ENCODE data around the gene DAPK1.

The DAPK1 gene

DNA sequence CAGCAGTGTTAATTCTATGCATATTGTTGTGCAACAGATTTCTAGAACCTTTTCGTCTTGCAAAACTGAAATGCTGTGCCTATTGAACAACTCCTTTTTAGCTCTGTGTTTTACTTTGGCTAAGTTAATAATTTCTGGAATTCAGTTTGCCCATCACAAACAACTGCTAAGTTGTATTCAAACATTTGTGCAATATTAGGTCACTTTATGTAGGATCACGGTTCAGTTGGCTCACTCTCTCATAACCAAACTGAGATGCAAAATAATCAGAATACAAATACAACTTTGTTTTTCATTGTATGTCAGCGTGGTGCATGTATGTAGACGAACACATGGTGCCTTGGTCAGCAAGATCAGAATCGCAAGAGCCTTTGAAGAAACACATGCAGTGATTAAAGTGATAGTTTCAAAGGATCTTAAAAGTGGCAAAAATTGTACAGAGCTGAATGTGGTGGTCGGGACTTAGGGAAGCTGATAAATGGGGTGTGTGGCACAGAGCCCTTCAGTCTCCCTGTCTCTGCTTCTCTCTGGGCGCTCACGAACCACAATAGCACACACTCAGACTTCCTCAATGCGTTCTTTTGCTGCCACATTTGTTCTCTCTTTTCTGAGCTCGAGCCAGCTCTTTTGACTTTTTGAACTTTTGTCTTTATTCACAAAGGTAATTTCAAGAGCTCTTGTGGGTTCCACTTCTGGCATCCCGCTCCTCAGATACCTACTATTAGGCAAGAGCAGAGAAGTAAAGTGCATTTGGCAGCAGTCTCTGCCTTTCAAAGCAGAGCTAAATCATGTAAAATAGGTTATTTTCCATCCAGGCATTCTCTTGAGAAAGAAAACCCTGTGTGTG is 115.8 kb downstream of the DAPK1 start:
- DNase-seq (ENCODE audit: low read depth in 2 of 2): no peak

DNA sequence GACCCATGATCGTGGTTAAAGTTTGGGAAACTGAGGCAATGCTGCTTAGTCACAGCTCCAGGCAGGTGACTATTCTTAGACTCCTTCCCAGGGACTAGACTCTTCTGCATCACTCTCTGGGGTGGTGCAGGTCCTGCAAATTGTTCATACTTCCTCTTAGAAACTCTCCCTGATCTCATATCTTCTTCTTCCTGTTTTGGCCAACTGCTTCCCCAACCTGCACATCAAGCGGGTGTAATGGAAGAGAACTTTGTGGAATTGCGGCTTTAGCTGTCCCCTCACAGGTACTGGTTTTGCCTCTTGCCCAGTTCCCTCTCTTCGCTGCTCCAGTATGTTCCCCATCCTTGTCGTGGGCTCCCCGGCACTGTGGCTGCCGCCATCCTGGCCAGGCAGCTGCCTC is 116.7 kb downstream of the DAPK1 start:
- no peak for DNase-seq (ENCODE audit: low read depth in 2 of 2)

DNA sequence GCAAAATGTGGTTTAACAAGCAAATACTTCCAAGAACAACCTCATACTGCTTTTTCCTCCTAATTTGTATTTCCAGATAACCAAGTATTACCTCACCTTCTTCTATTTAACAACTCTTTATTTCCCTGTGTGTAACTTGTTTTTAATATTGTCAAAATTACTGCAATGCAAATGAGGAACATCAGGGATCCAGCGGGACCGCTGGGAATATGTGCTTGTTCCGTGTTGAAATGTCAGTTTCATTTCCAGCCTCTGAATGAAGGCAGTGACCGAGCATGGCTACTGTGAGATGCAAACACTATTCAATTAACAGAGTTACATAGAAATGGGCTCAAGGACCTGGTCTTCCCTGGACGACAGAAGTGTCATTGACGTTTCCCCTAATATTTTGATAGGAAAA is 117.5 kb downstream of the DAPK1 start:
- DNase-seq (ENCODE audit: low read depth in 2 of 2): no peak

DNA sequence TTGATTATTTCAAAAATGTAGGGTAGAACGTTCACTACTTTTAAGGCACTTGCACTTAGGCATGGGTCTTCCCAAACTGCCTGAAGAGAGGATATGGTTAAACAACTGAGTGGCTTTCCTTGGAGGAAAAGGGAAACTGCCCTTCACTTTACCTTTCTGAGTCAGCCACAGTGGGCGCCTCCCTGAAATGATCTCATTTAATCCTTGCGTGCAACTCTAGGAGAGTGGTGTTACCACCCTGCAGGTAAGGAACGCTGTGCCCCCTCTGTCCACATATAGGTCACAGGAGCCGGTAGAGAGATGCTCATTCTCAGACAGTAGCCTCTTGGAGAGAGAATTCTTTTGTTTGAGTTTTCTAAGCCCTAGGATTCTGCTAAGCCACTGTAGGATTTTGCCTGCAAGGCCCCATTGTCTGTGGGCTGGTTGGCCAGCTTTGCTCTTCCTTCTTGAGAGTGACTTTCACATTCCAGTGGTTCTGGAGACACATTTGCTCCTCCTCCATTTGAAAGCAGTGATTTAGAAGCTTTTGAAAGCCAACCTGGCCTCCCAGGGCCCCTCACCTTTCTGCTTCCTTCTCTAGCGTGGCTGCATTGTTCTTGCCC is 118.0 kb downstream of the DAPK1 start:
- DNase-seq (ENCODE audit: low read depth in 2 of 2): no peak

DNA sequence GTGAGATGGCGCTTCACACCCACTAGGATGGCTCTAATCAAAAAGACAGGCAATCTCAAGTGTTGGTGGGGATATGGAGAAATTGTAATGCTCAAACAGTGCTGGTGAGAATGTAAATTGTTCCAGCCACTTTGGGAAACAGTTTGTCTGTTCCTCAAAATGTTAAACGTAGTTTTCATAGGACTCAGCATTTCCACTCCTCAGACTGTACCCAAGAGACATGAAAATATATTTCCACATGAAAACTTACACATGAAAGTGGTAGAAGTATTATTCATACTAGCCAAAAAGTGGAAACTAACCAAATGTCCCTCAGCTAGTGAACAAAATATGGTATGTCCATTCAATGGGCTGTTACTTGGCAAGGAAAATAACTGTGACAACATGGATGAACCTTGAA is 120.6 kb downstream of the DAPK1 start:
- no peak for DNase-seq (ENCODE audit: low read depth in 2 of 2)

DNA sequence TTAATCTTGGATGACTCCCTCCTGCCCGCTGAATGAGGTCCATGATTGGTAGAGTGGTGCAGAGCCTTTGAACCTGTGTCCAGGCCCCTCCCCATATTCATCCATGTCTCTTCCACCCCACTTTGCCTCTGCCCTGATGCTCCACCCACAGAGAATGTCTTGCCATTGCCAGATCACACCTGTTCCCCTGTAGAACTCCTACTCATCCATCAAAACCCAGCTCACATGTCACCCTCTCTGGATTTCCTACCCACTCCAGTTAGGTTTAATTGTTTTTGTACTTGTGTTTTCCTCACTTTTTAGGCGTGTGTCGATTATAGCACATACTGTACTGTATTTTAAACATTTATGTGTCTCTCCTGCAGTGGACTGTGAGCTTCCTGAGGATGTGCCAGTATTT is 121.3 kb downstream of the DAPK1 start:
- DNase-seq (ENCODE audit: low read depth in 2 of 2): no peak

DNA sequence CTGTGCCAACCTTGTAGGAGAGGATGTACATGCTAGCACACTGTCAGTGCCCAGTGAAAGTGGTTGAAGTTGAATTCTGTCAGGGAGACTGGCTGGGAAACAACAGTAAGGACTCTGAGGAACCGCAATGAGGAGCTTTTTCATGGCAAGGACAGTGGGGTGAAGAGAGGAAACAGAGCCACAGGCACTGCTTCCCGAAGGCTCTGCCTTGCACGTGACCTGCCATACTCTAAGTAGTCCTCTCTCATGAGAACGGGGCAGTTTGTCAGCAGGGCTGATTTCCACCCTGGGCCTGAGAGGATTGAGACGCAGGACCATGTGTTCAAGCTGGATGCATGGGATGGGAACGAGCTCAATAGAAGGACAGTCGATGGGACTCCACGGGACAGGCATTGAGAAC is 121.7 kb downstream of the DAPK1 start:
- DNase-seq (ENCODE audit: low read depth in 2 of 2): no peak

DNA sequence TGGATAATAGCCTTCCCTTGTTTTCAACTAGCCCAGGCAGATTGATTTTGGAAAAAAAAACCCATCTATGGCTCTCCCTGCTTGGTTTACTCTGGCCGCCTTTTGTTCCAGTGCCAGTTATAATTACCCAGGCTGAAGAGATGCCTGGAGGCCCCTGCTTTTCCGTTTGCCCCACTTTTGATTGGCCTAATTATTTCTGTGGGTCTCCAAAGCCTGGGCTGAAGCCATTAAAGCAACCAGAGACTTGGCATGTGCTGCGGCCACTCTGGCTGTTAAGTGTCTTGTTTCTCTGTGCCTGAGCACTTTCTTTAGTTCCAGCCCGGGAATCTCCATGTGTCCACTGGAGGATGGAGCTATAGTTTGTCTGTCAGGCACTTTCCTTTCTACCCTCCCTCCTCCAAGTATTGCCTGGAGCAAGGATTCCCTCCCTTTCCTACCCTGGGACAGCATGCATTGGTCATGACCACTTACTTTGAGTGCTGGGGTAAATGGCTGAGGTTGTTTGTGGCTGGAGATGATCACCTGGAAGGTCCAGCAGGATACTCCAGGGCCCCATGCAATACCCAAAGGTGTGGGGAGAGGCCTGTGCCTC is 123.2 kb downstream of the DAPK1 start:
- DNase-seq (ENCODE audit: low read depth in 2 of 2): no peak

DNA sequence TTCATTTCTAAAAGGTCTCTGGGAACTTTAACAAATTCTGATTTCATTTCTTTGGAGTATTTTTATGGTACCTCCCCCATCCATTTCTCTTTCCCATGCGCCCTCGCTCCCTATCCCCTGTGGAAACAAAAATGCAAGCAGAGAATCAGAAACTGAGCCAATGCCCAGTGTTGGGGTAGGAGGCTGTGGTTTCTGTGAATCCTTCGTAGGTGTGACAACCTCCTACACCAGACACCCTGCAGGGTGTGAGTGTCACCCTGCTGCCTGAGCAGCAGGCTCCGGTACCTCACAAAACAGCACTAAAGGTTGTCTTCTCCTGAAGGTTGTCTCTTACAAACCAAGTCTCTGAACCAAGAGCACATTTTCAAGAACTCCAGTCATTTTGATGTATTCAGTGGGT is 124.4 kb downstream of the DAPK1 start:
- no peak for DNase-seq (ENCODE audit: low read depth in 2 of 2)

DNA sequence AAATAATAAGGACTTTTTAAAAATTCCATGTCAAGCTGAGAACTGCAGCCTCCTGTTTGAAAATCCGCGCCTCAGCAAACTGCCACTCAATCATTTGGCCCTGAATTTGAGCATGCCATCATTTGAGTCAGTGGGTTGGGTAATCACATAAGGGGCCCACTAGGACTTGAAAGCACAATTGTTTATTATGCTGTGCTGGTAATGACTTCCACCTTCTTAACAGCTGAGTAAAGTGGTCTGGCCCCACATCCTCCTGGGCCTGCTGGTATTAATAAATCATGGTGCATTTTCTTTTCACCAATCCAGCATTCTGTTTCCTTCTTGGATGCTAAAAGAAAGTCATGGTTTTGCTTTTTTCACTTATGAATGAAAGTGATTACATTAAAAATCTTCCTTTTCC is 125.3 kb downstream of the DAPK1 start:
- DNase-seq (ENCODE audit: low read depth in 2 of 2): no peak

DNA sequence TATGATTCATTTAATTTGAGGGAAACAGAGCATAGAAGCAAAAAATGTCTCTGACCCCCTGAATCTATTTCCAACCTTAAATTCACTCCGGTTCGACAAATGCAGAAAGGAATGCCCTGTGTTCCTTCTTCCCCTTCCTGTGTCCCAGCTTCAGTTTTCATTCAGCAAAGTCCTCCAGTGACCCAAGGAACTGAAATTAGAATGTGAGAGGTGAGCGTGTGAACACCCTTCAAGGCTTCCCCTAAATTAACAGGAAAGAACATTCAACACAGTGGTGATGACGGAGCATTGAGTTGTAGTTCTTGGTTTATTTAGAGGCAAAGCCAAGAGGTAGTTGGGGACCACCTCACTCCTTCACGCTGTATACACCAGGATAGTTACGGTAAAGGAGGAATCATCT is 130.7 kb downstream of the DAPK1 start:
- DNase-seq (ENCODE audit: low read depth in 2 of 2): no peak

DNA sequence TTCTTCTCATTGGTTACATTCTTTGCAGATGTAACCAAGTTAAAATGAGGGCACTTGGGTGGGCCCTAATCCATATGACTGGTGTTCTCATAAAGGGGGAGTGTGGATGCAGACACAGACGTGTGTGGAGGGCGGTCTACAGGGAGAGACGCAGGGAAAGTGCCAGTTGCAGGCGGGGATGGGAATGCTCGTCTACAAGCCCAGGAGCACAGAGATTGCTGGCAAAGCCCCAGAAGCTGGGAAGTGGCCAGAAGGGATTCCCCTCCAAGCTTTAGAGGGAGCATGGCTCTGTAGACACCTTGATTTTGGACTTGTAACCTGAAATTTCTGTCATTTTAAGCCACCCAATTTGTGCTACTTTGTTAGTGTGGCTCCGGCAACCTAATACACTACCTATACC is 131.4 kb downstream of the DAPK1 start:
- DNase-seq (ENCODE audit: low read depth in 2 of 2): no peak

DNA sequence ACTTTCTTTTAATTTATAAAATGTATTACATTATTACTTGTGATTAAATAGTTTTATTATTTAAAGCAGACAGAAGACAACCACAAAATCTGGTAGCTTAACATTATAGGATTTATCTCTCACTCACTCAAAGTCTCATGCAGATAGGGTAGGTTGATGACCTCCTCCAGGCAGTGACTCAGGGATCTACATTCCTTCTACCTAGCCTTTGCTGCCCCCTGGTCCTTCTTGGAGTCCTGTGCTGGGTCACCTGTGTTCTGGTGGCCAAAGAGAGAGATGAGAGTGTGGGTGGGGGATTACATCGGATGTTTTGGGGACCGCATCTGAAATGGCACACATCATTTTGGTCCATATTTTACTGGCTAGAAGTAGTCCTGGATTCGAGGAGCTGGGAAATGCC is 132.6 kb downstream of the DAPK1 start:
- no peak for DNase-seq (ENCODE audit: low read depth in 2 of 2)

DNA sequence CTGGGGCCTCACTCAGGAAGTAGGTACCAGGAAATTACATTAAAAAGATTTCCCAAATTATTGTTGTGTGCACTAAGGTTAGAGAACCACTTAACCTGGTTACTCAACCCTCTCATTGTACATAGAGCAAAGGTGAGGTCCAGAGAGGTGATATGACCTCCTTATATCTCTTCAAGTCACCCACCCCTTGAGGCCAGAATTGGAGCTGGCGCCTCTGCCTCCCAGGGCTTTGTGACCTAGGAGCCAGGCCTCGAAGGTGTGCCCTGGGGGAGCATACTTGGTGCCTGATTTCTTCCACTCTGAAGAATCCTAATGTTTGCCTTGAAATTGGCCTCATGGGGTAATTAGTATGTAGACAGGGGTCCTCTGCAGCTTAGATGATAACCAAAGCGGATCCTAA is 133.2 kb downstream of the DAPK1 start:
- DNase-seq (ENCODE audit: low read depth in 2 of 2): no peak

DNA sequence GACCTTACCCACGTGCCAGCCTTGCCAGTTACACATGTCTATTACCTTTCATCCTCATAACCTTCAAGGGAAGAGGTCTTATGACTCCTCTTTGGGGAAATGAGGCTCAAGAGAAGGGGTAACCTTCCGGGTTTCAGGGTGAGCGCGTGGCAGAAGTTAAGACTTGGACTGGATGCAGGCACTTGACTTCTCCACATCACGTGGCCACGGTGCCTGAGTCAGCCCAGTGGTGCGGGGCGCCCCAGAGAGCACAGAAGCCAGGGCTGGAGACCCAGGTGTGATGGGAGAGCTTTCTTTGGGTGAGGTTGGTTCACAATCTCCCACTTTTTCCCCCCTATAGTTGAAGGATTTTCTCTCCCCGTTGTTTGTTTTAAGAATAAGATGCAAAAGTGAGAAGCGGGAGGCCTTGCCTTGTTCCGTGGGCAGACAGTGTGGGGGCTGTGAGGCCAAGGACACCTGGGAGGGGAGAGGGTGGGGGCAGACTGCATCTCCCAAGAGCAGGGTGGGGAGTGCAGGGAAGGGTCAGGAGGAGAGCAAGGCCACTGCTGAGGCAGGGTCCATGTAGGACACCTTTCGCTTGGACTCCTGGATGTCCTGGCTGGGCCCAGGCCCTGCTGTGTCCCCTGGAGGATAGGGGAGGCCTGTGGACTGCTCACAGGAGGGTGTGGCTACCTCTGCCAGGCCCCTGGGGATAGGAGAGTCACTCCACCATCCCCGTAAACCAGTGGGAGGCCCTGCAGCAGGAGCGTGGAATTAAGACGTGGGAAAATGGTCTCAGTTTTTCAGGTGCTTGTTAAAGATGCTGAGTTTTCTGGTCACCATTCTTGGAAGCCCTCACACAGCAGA is 138.2 kb downstream of the DAPK1 start:
- DNase-seq (ENCODE audit: low read depth in 2 of 2): no peak

DNA sequence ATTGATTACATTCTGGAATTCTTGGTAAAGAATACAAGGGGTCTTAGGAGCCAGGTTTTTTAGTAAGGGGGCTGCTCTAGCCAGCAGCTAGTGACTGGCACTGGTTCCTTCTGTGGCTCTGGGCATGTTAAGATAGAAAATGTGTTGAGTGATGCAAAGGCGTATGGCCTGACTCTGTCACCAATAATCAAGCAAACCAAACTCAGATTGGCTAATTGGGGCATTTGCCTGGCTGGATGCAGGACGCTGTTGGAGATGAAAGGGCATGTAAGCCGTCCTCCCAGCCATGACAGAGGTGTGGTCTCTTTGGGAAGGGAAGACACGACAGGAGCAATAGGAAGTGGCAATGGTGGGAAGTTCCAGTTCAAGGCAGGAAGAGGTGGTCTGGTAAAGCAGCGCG is 140.6 kb downstream of the DAPK1 start:
- no peak for DNase-seq (ENCODE audit: low read depth in 2 of 2)

DNA sequence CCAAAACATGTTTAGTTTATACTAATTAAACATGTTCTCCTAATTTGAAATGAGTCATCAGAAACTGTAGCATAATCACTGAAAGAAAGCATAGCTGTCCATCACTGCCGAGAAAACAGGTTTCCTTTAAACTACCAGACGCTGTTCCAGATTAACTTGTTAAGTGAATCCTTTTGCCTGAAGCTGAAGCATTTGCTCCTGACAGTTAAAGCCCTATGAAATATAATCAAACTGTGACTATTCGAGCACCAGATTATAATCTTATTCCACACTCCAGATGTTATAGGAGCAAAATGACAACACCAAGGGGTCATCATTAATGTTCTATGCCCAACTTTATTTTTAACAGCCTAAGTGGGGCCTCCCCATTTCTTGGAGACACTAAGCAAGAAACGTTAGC is 142.3 kb downstream of the DAPK1 start:
- no peak for DNase-seq (ENCODE audit: low read depth in 2 of 2)

DNA sequence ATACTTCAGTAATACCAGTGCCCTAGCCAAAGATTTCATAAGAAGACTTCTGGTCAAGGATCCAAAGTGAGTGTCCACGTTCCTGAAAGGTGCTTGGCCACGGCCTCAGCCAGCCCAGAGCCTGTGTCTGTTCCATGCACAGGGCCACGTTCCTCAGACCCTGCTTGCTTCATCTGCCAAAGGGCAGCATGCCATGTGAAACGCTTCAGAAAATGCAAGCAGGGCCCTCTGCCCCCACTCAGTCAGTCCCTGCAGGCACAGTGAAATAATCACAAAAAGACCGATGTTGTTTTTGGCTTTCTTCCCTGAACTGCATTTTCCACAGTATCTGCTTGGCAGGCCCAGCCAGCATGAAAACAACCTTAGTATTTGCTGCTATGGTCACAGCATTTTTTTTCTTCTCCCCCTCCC is 142.7 kb downstream of the DAPK1 start:
- no peak for DNase-seq (ENCODE audit: low read depth in 2 of 2)

DNA sequence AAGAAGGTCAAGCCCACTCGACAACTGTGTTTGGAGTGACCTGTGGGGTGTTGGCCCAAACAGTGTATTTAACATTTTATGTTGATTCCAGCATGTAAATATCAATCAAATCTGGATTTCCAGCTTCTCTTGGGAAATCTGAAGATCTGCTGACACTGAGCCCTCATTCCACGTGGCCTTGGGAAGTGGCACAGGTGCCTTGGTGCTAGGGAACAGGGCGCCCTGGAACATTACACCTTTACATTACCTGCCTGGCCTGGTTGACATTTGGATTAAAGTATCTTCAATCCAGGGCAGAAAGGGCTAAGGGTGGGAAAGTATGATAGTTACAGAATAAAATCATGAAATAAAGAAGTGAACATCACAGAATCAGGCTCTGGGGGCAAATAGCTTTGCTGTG is 143.4 kb downstream of the DAPK1 start:
- DNase-seq (ENCODE audit: low read depth in 2 of 2): no peak

DNA sequence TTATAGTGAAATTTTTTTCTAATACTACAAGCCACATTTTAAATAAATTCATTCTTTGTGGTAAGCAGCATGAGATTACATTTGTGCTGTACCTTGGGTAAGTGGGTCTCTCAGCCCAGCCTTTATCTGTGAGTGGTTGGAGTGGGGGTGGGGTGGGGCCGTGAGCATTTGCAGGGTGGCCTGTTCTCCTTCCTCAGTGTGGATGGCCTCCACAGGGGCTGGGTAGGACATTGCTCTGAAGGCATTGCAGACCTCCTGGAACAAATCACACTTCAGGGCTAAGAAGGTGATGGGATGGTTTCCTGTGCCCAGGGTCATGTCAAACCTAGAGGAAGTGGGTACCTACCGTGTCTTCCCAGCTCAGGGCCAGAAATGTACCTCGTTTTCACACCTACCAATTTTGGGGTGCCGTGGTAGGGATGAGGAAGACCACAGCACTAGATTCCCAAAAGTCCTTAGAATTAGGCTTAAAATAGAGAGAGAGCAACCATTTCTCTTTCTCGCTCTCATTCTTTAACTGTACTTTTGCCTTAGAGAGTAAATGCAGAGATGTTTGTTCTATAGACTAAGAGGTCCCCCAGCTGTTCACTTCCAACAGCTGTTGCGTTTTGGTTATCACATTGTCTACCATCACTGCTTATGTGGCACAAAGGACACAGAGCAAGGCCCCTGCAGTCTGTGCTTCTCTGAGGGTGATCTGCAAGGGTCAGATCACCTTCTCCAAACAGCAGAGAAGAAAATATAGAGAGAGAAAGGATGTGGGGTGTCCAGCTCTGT is 144.9 kb downstream of the DAPK1 start:
- no peak for DNase-seq (ENCODE audit: low read depth in 2 of 2)

DNA sequence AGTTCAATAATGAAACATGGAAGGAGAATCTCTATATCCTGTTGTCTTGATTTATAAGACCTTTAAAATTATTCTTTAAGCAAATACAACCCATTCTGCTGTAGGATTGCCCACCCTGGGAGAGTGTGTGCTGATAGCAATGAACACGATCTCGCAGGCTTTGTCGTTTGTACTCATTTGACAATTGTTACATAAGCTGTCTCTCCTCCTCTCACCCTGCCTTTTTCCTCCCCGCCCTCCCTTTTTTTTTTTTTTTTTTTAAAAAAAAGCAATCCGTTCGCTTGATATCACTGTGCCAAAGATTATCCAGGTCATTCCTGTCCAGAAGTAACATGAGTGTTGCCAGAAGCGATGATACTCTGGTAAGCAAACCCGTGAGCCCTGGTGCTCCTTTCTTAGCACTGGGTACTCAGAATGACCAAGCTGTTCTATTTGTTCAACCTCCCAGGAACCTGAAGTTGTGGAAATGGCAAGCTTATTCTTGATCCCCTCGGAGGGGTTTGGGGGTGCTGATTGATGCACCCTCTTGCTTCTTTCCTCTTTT is 145.5 kb downstream of the DAPK1 start:
- DNase-seq (ENCODE audit: low read depth in 2 of 2): no peak
